SKM-1 (cell line): ENCODE measurements around the gene TNFAIP8L1.

Source experiments
- DNase-seq: peaks from one replicate; lab custom pipeline; 2025; ENCODE audit not compliant: unreplicated experiment; lab: John Stamatoyannopoulos, UW

Gene TNFAIP8L1

GRCh38 chr19:4647676-4648644 is 8.6 kb downstream of the TNFAIP8L1 start:
- DNase-seq, result no peak

GRCh38 chr19:4649392-4650047 is 10.2 kb downstream of the TNFAIP8L1 start:
- no peak for DNase-seq

- DNase-seq, result no peak
Observed at GRCh38 chr19:4650159-4650558, 10.8 kb downstream of the TNFAIP8L1 start.

GRCh38 chr19:4652075-4652474 is 12.8 kb downstream of the TNFAIP8L1 start:
- no peak for DNase-seq

- no peak for DNase-seq
Observed at GRCh38 chr19:4653793-4654436, 14.6 kb downstream of the TNFAIP8L1 start.

GRCh38 chr19:4654437-4655361 is 15.4 kb downstream of the TNFAIP8L1 start:
- no peak for DNase-seq

- no peak for DNase-seq
Observed at GRCh38 chr19:4656102-4656501, 16.8 kb downstream of the TNFAIP8L1 start.

- no peak for DNase-seq
Observed at GRCh38 chr19:4657262-4657661, 17.9 kb downstream of the TNFAIP8L1 start.

GRCh38 chr19:4657835-4658234 is 18.5 kb downstream of the TNFAIP8L1 start:
- DNase-seq, result no peak

GRCh38 chr19:4660181-4660791 is 21.0 kb downstream of the TNFAIP8L1 start:
- DNase-seq, result no peak

- no peak for DNase-seq
Observed at GRCh38 chr19:4660993-4661392, 21.7 kb downstream of the TNFAIP8L1 start.

- no peak for DNase-seq
Observed at GRCh38 chr19:4662020-4662695, 22.8 kb downstream of the TNFAIP8L1 start.

GRCh38 chr19:4662812-4663211 is 23.5 kb downstream of the TNFAIP8L1 start:
- no peak for DNase-seq

GRCh38 chr19:4664642-4665041 is 25.3 kb downstream of the TNFAIP8L1 start:
- DNase-seq, result no peak

- peak; percentile 71 for DNase-seq
Observed at GRCh38 chr19:4669723-4670480, 30.6 kb downstream of the TNFAIP8L1 start, which contains the start of gene MYDGF. MYDGF (minus strand) TSS chr19:4670342; CDS start chr19:4670334, 8 bp downstream.

GRCh38 chr19:4671185-4671851 is 32.0 kb downstream of the TNFAIP8L1 start:
- no peak for DNase-seq

- DNase-seq, result no peak
Observed at GRCh38 chr19:4673216-4673615, 33.9 kb downstream of the TNFAIP8L1 start.

- no peak for DNase-seq
Observed at GRCh38 chr19:4673726-4674125, 34.4 kb downstream of the TNFAIP8L1 start.
